Endothelial cell of umbilical vein (primary cell): ENCODE measurements around the gene CNIH1. TPM values are rescaled to one million over a fixed set of nuclear protein-coding genes. Genes with fewer than 3 reads are reported as not detected.
"Not testable (repeated sequence)": the region's sequence is repeated elsewhere in the genome, so short reads cannot be mapped to it uniquely, and the experiment has no call there.

Experiments
- BruUV-seq: library from RNA; stranded (reverse); fragments of 400-500 nt; replicated peaks from 2 replicates; lab custom pipeline; 2021; lab: Mats Ljungman, UMichigan
- CTCF ChIA-PET: fragments of 300-600, 350-600 bp; sonication (Branson Sonifier 250); formaldehyde crosslinking; loops from one replicate; lab custom pipeline; 2021; ENCODE audit warnings: antibody characterized with exemption, inconsistent platforms; lab: Charles Lee
- POLR2A ChIA-PET: fragments of 300-600, 350-600 bp; sonication (Branson Sonifier 250); formaldehyde crosslinking; loops from one replicate; lab custom pipeline; 2021; ENCODE audit warnings: antibody characterized with exemption, inconsistent platforms; lab: Charles Lee
- DNase-seq: peaks from one replicate; pipeline ENCODE4 v3.0.0-alpha.2; 2011; ENCODE audit warnings: low read depth, low spot score
- FAIRE-seq: peaks from 2 replicates; lab custom pipeline; 2011; peaks lifted over from hg19 to GRCh38; lab: Jason Lieb, UNC
- H2AFZ ChIP-seq: 2 replicates; pipeline ENCODE4 v1.6.0; 2012; ENCODE audit warnings: low read depth, low read length, control low read depth, inconsistent platforms
- H3K27ac ChIP-seq: 2 replicates; pipeline ENCODE4 v1.5.1; 2011; ENCODE audit warnings: low read depth, mild to moderate bottlenecking, control low read depth, low read length, moderate library complexity; ENCODE audit not compliant: insufficient read depth
- H3K27me3 ChIP-seq, 2 experiments: 2 replicates each; pipeline versions ENCODE4 v1.6.0 to v1.6.1; 2011; ENCODE audit warnings: low read length in 2 of 2, mixed read lengths in 1 of 2; ENCODE audit not compliant: control insufficient read depth in 2 of 2, insufficient read depth in 2 of 2
- H3K36me3 ChIP-seq, 2 experiments: 2 replicates in 1 of 2; 3 replicates in 1 of 2; pipeline ENCODE4 v1.5.1; 2011; ENCODE audit warnings: low read length in 2 of 2, mild to moderate bottlenecking in 1 of 2, moderate library complexity in 1 of 2; ENCODE audit not compliant: control insufficient read depth in 2 of 2, insufficient read depth in 2 of 2; ENCODE audit errors: extremely low read depth in 1 of 2
- H3K4me1 ChIP-seq: 3 replicates; pipeline ENCODE4 v1.5.1; 2011; ENCODE audit warnings: mild to moderate bottlenecking, low read length; ENCODE audit not compliant: control insufficient read depth, insufficient read depth; ENCODE audit errors: extremely low read depth
- H3K4me2 ChIP-seq: 2 replicates; pipeline ENCODE4 v1.6.1; 2011; ENCODE audit warnings: low read length, control low read depth, mixed read lengths; ENCODE audit not compliant: insufficient read depth
- H3K4me3 ChIP-seq, 3 experiments: fragments of 200-600 bp in 1 of 3; sonication (generic), shearing (Covaris generic) in 1 of 3; replicated peaks in 1 of 3; 2 replicates each; pipeline ENCODE4 v1.5.1; 2011 to 2016; ENCODE audit warnings: control low read depth in 3 of 3, low read length in 3 of 3, mild to moderate bottlenecking in 2 of 3, inconsistent platforms in 1 of 3, low read depth in 1 of 3, moderate library complexity in 1 of 3; ENCODE audit not compliant: insufficient read depth in 1 of 3
- H3K79me2 ChIP-seq: 2 replicates; pipeline ENCODE4 v1.6.0; 2012; ENCODE audit warnings: low read length, inconsistent platforms; ENCODE audit not compliant: control insufficient read depth, insufficient read depth
- H3K9ac ChIP-seq: replicated peaks from 2 replicates; pipeline ENCODE3; 2011; ENCODE audit warnings: low read length, control low read depth; ENCODE audit not compliant: insufficient read depth; ENCODE audit errors: extremely low read depth
- H3K9me1 ChIP-seq: replicated peaks from 3 replicates; pipeline ENCODE4 v1.6.0; 2011; ENCODE audit warnings: mild to moderate bottlenecking, low read length; ENCODE audit not compliant: control insufficient read depth, insufficient read depth; ENCODE audit errors: extremely low read depth
- H3K9me3 ChIP-seq: replicated peaks from 2 replicates; pipeline ENCODE4 v1.5.1; 2012; ENCODE audit warnings: low read length, inconsistent platforms; ENCODE audit not compliant: control insufficient read depth, insufficient read depth
- H4K20me1 ChIP-seq: replicated peaks from 2 replicates; pipeline ENCODE3; 2011; ENCODE audit warnings: mild to moderate bottlenecking, low read length; ENCODE audit not compliant: control insufficient read depth, insufficient read depth; ENCODE audit errors: extremely low read depth
- CTCF ChIP-seq, 2 donors: IDR thresholded peaks; 1 replicate in 1 of 2; 2 replicates in 1 of 2; pipeline ENCODE4 v1.5.1; 2011; ENCODE audit warnings: low read length in 2 of 2, mild to moderate bottlenecking in 2 of 2, moderate library complexity in 2 of 2, control low read depth in 1 of 2, inconsistent platforms in 1 of 2, low read depth in 1 of 2; ENCODE audit not compliant: insufficient read depth in 1 of 2; ENCODE audit errors: extremely low read depth in 1 of 2
- EZH2 ChIP-seq: IDR thresholded peaks from 2 replicates; pipeline ENCODE4 v1.6.1; 2012; ENCODE audit warnings: borderline replicate concordance, low read depth, mild to moderate bottlenecking, moderate library complexity, low read length, inconsistent platforms; ENCODE audit not compliant: severe bottlenecking
- FOS ChIP-seq: IDR thresholded peaks from 2 replicates; pipeline ENCODE4 v1.6.1; 2011; ENCODE audit warnings: mild to moderate bottlenecking, low read length, moderate library complexity, borderline replicate concordance; ENCODE audit not compliant: insufficient read depth
- GATA2 ChIP-seq: IDR thresholded peaks from 2 replicates; pipeline ENCODE4 v1.7.0; 2011; ENCODE audit warnings: low read depth, mild to moderate bottlenecking, moderate library complexity, mixed read lengths, low read length; ENCODE audit not compliant: insufficient read length, insufficient read depth
- JUN ChIP-seq: IDR thresholded peaks from 2 replicates; pipeline ENCODE4 v1.6.1; 2011; ENCODE audit warnings: borderline replicate concordance, low read depth; ENCODE audit not compliant: insufficient read length, insufficient read depth
- MAX ChIP-seq: IDR thresholded peaks from 2 replicates; pipeline ENCODE4 v1.6.1; 2011; ENCODE audit not compliant: insufficient read depth, insufficient read length
- MYC ChIP-seq: IDR thresholded peaks from one replicate; pipeline ENCODE4 v1.6.1; 2011; ENCODE audit warnings: mild to moderate bottlenecking, low read depth, low read length
- POLR2A ChIP-seq: IDR thresholded peaks from 2 replicates; pipeline ENCODE4 v1.6.1; 2012; ENCODE audit warnings: low read depth, mild to moderate bottlenecking, control low read depth, low read length
- POLR2AphosphoS5 ChIP-seq: IDR thresholded peaks from 2 replicates; pipeline ENCODE4 v1.6.1; 2012; ENCODE audit warnings: low read depth, mild to moderate bottlenecking, control low read depth, low read length, moderate library complexity; ENCODE audit not compliant: insufficient read depth
- dilution Hi-C: fragments of 300-500 bp; cut with MboI; formaldehyde crosslinking; loops from one replicate; pipeline ENCODE4 v1.15.0; 2019; ENCODE audit warnings: low sequenced_read_pairs; ENCODE audit not compliant: extremely low pct_ligation_motif_present
- intact Hi-C: fragments of 100-400 bp; cut with micrococcal nuclease; formaldehyde crosslinking; loops from one replicate; pipeline ENCODE4 v1.10.0; 2022
- polyA plus RNA-seq, 4 experiments: library from polyadenylated mRNA; depleted of rRNA in 3 of 4; stranded (reverse) in 3 of 4; unstranded in 1 of 4; fragments of >200 nt; gene quantifications; 2 replicates each; pipeline versions ENCODE4 v1.2.1 to v1.2.3, GENCODE V29; 2011 to 2012; ENCODE audit warnings: missing spikeins in 1 of 4
- total RNA-seq: library from RNA; stranded (reverse); gene quantifications from 2 replicates; pipeline ENCODE4 v1.2.3, GENCODE V29; 2021

Gene CNIH1
- total and polyA plus RNA-seq, 2 donors (not counting 3 experiments of a cell fraction or from before 2014, with no cell fraction given), result 125 to 328 TPM

GRCh38 chr14:54410215-54410614 lies 31.0 kb downstream of the CNIH1 start:
- no peaks in the 10 kb centered on the region for H3K4me1 ChIP-seq
- H4K20me1 ChIP-seq, result no peaks in the 10 kb centered on the region
- H3K27me3 ChIP-seq, result no peaks in the 10 kb centered on the region
- no peak overlapping the region for H3K9ac ChIP-seq
- H2AFZ ChIP-seq, result no peak overlapping the region
- no peak for FAIRE-seq
- dilution Hi-C loops, result no loop called here
- no peaks in the 10 kb centered on the region for H3K79me2 ChIP-seq
- no peaks in the 10 kb centered on the region for H3K9me3 ChIP-seq
- H3K27ac ChIP-seq, result no peak overlapping the region
- intact Hi-C loops, result loop anchor here (1.0 kb wide), 1 partner anchor 39 kb away; no protein-coding TSS in a partner anchor
- no peaks in the 10 kb centered on the region for H3K9me1 ChIP-seq
- DNase-seq, result no peak
- H3K36me3 ChIP-seq, result no peaks in the 10 kb centered on the region
- no TSS peak for BruUV-seq
- H3K4me3 ChIP-seq, result no peak overlapping the region
- POLR2A ChIA-PET, result no interaction called here
- TF ChIP-seq CTCF (IDR thresholded peaks at IDR 0.05; ENCODE audit: extremely low read depth in 1 of 2, insufficient read depth in 1 of 2, low read depth in 1 of 2, low read length in 2 of 2) (no peak), POLR2A (no peak), MYC (no peak), FOS (no peak), EZH2 (no peak), JUN (no peak), GATA2 (no peak), POLR2AphosphoS5 (no peak), MAX (no peak)
- no peak overlapping the region for H3K4me2 ChIP-seq
- CTCF ChIA-PET, result interaction anchor here (2.5 kb wide), 1 partner anchor 10 kb away, joined by 8 read pairs; no protein-coding TSS in a partner anchor

GRCh38 chr14:54403401-54404005 lies 37.7 kb downstream of the CNIH1 start:
- CTCF ChIA-PET, H3K9me3 ChIP-seq, H3K79me2 ChIP-seq, H3K4me1 ChIP-seq, H3K9me1 ChIP-seq, H3K27ac ChIP-seq, H3K27me3 ChIP-seq, DNase-seq, H3K4me3 ChIP-seq, intact Hi-C loops, H3K36me3 ChIP-seq, H3K4me2 ChIP-seq, H3K9ac ChIP-seq, FAIRE-seq, H2AFZ ChIP-seq, dilution Hi-C loops, BruUV-seq, H4K20me1 ChIP-seq, POLR2A ChIA-PET: not testable (repeated sequence)
